ENCODE data around the gene CALN1.

CALN1 gene

GRCh38 chr7:72028267-72028666 lies 383.9 kb downstream of the CALN1 start:
- no peak for DNase-seq

GRCh38 chr7:72025381-72025960 lies 386.7 kb downstream of the CALN1 start:
- DNase-seq, result no peak

GRCh38 chr7:72023926-72024325 lies 388.2 kb downstream of the CALN1 start:
- DNase-seq, result no peak

- no peak for DNase-seq
Measured at GRCh38 chr7:72021716-72022115, 390.4 kb downstream of the CALN1 start.

GRCh38 chr7:72020311-72020710 lies 391.8 kb downstream of the CALN1 start:
- DNase-seq, result no peak

- no peak for DNase-seq
Measured at GRCh38 chr7:72019436-72019835, 392.7 kb downstream of the CALN1 start.

GRCh38 chr7:72017756-72018155 lies 394.4 kb downstream of the CALN1 start:
- DNase-seq, result no peak

- DNase-seq, result no peak
Measured at GRCh38 chr7:72016574-72016973, 395.6 kb downstream of the CALN1 start.

- DNase-seq, result no peak
Measured at GRCh38 chr7:72015136-72015535, 397.0 kb downstream of the CALN1 start.

GRCh38 chr7:72007018-72007417 lies 405.1 kb downstream of the CALN1 start:
- DNase-seq, result no peak

- DNase-seq, result no peak
Measured at GRCh38 chr7:72003236-72003635, 408.9 kb downstream of the CALN1 start.

GRCh38 chr7:71996141-71996540 lies 416.0 kb downstream of the CALN1 start:
- peak; percentile 57 for DNase-seq

- DNase-seq, result no peak
Measured at GRCh38 chr7:71995111-71995510, 417.0 kb downstream of the CALN1 start.

GRCh38 chr7:71991586-71991985 lies 420.6 kb downstream of the CALN1 start:
- DNase-seq, result no peak

GRCh38 chr7:71990138-71990462 lies 422.0 kb downstream of the CALN1 start:
- no peak for DNase-seq

GRCh38 chr7:71988201-71988600 lies 423.9 kb downstream of the CALN1 start:
- DNase-seq, result no peak

- no peak for DNase-seq
Measured at GRCh38 chr7:71987200-71987767, 424.9 kb downstream of the CALN1 start.

GRCh38 chr7:71984348-71984747 lies 427.8 kb downstream of the CALN1 start:
- no peak for DNase-seq

GRCh38 chr7:71982851-71983250 lies 429.3 kb downstream of the CALN1 start:
- no peak for DNase-seq

- no peak for DNase-seq
Measured at GRCh38 chr7:71976645-71977044, 435.5 kb downstream of the CALN1 start.

- DNase-seq, result no peak
Measured at GRCh38 chr7:71974611-71975010, 437.5 kb downstream of the CALN1 start.

GRCh38 chr7:71972534-71972933 lies 439.6 kb downstream of the CALN1 start:
- DNase-seq, result no peak

GRCh38 chr7:71970725-71971124 lies 441.4 kb downstream of the CALN1 start:
- DNase-seq, result no peak

- no peak for DNase-seq
Measured at GRCh38 chr7:71962636-71963035, 449.5 kb downstream of the CALN1 start.

GRCh38 chr7:71961283-71961682 lies 450.9 kb downstream of the CALN1 start:
- no peak for DNase-seq

Measured in fibroblast of upper back skin (primary cell).